HG03066 (cell line): ENCODE data around the gene UVRAG.

Source experiments
- ATAC-seq: cut with Tn5 transposase; IDR thresholded peaks from one replicate; pipeline ENCODE4 v1.9.1; 2021; ENCODE audit warnings: low read depth; ENCODE audit not compliant: unreplicated experiment

Gene UVRAG

DNA sequence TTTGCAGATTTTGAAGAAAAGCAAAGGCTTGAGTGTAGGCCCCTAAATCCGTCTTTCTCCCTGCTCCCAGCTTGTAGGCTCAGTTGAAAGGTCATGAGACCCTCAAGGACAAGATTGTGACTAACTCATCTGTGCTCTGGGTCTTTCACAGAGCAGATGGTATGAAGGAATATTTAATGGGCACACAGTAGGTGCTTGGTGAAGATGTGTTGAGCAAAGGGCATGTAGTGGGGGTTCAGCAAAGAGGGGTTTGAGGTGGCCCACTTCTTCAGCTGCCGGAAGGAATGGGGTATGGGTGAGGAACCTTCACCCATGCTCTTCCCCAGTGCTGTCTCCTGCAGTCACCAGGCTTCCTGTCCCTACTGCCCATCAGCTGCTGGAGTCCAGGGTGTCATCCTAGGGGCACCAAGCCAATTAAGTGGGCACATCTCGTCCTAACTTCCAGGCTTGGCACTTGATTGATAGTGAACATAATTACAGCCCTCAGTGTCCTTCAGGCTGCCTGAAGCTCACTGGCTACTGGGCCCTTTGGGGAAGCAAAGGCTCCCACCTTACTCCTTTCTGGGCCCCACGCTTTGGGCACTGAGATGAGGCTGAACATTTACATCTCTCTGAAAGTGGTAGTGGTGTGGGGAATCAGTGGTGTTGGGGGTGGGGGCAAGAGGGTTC is 31.5 kb upstream of the UVRAG start:
- no peak for ATAC-seq

DNA sequence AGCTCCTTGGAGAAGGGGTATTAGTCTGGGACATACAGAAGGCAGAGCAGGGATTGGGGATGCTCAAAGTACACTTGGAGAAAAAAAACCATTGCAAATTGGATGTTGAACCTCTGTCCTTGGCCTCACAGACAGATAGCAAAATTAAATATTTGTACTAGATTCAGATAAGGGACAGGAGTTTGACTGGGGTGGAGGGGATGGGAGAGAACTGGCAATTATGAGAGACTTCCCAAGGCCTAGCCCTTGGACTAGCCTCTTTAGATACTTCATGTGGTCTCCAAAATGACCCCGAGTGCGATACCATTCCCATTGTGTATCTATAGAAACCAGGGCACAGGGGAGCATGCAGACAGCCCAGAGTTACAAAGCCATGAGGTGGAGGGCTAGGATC is 30.9 kb upstream of the UVRAG start:
- no peak for ATAC-seq

DNA sequence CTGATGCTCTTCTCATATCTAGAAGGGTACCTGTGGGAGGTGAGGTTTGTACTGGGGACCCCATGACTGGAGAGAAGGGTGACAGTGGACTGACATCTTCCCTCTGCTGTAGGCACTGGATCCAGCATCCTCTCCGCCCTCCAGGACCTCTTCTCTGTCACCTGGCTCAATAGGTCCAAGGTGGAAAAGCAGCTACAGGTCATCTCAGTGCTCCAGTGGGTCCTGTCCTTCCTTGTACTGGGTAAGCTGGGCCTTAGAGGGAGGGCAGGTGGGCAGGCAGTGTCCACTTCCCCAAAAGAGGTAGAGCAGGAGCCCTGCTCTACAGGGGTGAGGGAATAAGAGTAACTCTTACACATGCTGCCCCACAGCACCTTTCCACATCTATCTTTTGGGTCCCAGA is 30.5 kb upstream of the UVRAG start:
- no peak for ATAC-seq

DNA sequence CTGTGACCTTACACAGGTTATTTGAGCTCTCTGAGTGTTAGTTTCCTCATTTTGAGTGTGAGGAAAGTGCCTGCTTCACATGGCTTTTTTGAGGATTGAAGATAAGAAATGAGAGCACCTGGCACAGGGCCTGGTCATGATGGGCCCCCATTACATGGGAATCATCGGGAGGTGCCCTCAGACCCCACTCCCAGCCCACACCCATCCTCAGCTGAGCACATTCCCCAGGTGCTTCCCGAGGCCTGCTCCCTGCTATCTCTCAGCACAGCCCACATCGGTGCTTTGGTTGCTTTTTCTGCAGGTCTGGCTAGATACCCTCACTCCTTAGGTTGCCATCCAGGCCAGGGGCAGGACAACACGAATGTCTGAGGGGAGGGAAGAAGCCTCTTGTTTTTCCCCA is 29.8 kb upstream of the UVRAG start:
- ATAC-seq: no peak

DNA sequence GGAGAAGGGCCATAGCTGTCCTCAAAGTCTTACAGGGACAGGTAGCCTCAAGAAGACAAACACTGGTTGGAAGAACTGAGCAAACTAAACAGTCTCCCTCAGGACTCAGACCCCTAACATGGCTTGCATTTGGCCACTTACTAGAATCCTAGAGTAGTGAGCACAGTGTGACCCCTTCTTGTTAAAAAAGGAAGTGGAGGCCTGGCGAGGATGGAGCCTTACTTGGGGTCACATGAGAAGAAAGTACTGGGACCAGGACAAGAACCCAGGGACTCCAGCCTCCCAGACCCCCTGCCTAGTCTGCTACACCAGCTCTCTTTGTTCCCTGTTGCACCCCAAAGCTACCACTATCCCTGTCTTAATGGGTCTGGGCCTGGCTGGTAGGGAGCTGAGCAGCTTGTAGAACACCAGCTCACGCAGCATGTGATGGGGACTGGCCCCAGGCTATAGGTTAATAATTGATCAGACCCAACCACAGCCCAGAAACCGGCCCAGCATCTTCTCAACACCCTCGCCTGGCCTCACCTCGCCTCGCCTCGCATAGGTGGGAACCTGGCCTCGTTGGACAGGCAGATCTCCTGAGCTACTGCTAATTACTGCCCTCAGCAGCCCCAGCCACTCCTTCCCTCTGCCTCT is 28.8 kb upstream of the UVRAG start:
- ATAC-seq: peak; percentile 60

DNA sequence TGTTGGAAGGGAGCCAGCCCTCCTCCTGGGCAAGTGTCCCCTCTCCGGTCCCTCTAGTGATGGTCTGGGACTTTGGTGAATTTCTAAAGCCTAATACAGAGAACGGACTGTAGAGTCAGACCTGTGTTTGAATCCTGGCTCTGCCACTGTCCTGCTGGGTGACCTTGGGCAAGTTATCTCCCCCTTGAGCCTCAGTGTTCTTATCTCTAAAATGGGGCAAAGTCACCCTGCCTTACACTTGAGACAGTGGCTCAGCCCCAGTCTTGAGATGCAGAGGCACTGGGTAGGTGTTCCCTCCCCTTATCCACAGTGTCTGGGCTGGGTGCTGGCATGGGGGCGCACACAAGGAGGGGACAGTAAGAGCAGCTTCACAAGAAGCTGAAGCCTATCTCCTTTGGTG is 25.5 kb upstream of the UVRAG start:
- ATAC-seq: no peak

DNA sequence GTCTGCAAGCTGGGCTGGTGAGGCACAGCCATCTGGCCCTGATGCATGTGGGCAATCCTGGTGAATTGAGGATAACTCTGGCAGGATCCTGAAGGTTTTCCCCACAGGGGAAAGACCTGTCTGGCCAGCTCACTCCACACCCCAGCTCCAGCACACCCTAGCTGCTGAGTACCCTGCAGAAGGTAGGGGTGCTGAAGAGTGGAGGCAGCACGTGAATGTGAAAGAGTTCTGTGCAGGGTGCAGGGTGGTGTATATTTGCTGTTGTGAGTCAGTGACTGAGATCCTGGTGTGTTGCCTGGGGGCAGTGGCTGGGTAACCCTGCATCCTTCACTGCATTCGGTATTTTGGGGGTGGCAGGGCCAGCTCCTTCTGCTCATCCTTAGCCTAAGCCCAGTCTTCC is 24.0 kb upstream of the UVRAG start:
- ATAC-seq: no peak

DNA sequence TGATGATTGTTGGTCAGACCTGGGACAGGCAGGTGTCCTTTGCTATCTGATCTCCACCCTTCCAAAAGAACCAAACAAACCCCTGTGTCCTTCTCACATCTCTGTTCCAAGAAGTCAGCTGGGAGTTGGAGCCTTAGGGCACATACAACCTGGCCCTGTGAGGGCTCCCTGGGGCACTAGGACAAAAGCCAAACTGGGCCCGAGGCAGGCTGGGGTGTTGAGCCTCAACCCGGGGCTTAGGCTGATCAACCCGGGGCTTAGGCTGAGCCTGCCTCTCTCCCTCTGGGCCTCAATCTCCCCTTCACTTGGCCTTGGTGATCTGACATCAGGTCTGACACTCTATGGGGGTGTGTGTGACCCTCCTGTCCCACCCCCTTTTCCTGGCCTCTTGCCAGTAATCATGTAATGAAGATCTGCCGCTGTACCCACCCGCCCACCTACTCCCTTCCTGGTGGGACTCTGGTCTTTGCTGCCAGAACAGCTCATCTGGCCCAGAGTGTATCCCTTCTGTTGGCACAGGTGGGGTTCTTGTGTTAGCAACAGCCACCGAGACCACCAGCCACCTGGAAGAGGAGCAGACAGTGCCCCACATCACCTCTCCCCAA is 22.8 kb upstream of the UVRAG start:
- ATAC-seq: no peak

DNA sequence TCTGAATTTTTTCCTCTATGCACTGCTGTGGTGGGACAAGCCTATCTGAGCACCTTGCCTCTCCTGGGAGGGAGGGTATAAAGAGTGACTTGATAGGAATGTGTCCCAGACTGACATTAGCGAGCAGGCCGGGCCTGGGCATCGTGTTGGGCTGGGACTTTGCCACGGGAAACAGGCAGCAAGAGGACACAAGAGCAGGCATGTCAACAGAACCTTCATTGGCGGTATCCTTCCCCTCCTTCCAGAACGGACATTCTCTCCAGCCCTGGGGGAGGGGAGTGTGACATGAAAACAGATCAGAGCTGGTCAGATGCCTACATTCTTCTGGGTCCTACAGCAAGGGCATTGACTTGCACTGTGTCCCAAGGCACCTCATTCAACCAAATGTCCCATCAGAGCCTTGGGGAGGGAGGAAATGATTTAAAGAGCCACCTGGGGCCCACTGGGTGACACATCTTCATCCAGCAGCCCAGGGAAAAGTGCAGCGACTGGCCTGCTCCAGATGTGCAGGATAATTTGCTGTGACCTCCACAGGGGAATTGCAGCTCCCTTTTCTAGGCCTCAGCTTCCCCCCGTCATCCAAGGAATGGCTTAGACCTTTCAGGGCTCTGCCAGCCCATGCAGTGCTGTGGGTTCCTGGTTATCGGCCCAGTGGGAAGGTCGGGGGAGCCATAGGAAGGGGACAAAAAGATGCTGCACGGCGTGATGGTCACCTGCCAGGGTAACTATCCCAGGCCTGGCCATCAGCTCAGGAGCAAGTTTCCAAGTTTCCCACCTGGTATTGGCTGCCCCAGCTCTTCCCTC is 21.8 kb upstream of the UVRAG start:
- no peak for ATAC-seq

DNA sequence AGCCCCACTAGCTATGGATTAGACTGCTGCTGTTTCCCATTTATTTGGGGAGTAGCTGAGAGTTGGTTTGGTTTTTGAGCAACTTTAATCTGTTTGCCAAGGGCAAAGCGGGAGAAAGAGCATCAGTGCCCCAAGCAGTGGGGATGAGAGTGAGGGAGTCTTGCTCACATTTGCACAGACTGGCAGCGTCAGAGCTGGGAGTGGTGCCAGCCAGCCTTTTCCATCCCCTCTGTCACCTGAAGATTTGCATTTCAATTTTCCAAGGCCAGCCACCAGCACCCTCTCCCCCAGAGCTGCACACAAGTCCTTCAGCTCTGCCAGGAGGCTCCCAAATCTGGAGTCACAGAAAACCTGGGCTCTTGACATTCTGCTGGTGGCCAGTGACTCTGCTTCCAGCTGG is 21.0 kb upstream of the UVRAG start:
- ATAC-seq: no peak

DNA sequence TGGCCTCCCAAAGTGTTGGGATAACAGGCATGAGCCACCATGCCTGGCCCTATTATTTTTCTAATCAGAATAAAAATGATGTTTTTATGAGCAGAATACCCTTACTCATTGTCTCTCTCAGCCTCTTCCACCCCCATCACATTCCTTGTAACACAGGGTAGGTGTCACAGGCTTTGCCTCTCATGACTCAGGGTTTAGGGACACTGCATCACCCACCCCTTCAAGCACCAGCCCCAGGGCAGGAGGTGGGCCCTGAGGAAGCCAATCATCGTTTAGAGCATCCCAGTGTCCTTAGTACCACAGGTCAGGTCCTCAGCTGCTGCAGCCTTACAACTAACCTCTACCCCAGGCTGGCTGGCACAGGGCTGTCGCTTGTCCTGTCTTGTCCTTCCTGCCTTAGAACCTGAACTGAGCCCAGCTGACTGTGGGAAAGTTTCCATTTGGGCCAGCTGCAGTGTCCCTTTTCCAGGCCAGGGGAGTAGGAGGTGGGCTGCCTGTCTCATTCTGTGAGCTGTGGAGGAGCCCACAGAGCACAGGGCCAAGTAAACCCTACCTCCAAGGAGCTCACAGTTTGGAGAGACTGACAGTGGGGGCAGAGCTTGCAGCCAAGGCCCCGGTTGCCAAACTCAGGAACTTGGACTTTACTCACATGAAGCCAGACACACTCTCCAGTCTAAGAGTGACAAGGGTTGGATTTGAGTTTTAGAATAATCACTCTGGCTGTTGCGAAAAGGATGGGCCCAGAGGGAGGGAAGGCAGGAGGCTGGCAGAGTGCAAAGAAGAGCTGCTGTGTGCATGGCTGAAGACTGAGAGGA is 19.5 kb upstream of the UVRAG start:
- no peak for ATAC-seq

DNA sequence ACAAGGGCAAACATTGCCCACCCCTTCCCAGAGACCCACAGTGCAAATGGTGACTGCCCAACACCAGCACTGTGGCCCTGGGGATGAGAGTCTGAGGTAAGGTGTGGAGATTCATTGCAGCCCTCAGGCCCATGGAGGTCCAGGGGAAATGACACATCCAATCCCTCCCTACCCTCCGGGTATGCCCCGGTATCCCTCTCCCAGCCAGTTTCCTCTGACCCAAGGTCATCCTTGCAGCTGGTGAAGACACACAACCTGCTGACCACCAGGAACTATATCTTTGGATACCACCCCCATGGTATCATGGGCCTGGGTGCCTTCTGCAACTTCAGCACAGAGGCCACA is 18.9 kb upstream of the UVRAG start:
- no peak for ATAC-seq

DNA sequence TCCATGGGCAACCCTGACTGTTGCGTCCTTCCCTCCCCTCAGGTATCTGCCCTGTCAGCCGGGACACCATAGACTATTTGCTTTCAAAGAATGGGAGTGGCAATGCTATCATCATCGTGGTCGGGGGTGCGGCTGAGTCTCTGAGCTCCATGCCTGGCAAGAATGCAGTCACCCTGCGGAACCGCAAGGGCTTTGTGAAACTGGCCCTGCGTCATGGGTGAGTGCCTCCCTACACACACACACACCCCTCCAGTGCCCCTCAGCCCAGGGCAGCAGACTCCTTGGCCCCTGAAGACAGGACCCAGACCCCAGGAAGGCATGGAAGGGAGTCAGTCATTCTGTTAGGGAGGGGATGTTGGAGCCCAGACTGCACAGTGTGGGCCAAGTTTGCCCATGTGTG is 17.9 kb upstream of the UVRAG start:
- ATAC-seq: no peak

DNA sequence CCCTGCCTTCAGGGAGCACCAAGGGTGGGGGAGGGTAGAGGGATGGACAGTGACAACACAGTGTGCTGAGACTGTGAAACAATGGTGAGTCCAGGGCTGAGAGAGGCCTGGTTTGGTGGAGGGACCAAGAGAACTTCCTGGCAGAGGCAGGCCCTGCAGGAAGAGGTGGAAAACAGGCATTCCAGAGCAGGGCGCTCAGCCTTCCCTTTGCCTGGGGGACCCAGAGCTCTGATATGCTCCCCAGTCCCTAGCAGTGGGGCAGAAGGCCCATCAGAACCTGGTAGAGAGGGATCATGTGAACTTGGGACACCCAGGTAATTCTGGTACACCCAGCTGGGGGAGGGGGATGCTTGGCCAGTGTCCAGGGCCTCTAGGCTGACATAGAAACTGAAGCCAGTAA is 17.2 kb upstream of the UVRAG start:
- ATAC-seq: no peak

DNA sequence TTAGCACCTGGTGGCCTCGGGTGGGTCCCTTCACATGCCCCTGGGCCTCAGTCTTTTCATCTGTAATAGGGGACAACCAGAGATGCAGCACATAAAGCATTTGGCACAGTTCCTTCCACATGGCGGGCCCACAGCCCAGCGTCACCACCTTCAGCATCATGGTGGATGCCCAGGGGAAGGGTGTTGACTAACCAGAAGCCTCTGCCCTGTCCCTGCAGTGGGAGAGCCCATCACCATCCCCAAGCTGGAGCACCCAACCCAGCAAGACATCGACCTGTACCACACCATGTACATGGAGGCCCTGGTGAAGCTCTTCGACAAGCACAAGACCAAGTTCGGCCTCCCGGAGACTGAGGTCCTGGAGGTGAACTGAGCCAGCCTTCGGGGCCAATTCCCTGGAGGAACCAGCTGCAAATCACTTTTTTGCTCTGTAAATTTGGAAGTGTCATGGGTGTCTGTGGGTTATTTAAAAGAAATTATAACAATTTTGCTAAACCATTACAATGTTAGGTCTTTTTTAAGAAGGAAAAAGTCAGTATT is 14.8 kb upstream of the UVRAG start:
- ATAC-seq: no peak

DNA sequence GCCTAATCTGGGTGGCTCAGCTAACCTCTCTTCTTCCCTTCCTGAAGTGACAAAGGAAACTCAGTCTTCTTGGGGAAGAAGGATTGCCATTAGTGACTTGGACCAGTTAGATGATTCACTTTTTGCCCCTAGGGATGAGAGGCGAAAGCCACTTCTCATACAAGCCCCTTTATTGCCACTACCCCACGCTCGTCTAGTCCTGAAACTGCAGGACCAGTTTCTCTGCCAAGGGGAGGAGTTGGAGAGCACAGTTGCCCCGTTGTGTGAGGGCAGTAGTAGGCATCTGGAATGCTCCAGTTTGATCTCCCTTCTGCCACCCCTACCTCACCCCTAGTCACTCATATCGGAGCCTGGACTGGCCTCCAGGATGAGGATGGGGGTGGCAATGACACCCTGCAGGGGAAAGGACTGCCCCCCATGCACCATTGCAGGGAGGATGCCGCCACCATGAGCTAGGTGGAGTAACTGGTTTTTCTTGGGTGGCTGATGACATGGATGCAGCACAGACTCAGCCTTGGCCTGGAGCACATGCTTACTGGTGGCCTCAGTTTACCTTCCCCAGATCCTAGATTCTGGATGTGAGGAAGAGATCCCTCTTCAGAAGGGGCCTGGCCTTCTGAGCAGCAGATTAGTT is 14.2 kb upstream of the UVRAG start:
- no peak for ATAC-seq

DNA sequence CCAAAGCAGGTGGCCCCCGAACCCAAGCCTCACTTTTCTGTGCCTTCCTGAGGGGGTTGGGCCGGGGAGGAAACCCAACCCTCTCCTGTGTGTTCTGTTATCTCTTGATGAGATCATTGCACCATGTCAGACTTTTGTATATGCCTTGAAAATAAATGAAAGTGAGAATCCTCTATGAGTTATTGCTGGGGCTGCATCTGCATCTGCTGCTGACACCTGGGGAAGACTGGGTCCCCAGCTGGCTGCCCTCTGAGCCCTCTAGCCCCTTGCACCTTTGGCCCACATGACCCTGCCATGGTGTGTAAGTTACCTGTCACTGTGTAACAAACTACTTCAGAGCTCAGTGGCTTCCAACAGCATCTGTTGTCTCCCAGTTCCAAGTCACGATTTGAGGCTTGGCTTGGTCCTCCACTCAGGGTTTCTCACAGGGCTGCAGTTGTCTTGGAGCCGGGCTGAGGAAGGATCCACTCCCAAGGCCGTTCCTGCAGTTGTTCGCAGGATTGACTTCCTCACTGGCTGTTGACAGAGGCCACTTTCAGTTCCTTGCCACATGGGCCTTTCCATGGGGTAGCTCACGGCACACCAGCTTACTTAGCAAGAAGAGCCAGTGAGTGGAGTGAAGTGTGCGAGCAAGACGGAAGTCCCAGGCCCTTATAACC is 13.5 kb upstream of the UVRAG start:
- no peak for ATAC-seq

DNA sequence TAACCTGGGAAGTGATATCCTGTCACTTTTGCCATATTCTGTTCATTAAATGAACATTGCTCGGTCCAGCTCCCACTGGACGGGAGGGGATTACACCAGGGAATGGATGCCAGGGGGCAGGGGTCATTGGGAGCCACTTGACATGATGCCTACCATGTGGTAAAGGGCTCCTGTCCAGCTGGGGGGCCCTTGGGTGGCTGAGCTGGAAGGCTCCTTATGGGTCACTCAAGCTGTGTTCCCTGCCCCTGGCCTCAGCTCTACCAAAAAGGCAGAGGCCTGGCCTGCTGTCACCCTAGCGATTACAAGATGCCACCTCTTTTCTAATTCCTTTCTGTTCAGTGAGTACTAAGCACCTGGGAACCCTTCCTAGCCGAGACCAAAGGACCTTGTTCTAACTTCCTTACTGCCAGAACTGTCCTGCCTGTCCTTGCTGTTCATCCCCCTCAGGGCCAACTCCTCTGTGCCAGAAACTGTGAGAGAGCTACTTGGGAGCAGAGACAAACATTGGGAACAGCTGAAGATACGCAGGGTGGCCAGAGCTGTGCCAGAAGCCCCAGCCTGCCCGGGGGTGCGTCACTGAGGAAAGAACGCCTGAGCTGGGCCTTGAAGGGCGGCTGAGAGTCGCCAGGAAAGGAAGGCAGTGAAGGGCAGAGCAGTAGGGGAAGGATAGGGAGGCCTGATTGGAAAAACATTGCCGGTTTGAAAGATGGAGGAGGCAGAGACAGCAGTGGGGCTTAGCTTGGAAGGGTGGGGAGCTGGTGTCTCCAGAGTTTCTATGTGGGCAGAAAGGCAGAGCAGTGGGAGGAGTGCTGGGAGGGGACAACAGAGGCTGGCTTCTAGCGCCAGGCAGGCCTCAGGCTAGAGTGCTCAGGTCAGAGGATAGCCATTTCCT is 12.7 kb upstream of the UVRAG start:
- ATAC-seq: no peak
